Aorta (tissue), 5 donors: Measurements from ENCODE around the gene SEMA4C. TPM values are rescaled to one million over a fixed set of nuclear protein-coding genes. Genes with fewer than 3 reads are reported as not detected.
A peak's percentile ranks its signal among the peaks of the same experiment; 100 is the strongest.

Experiments
- ATAC-seq: fragments of 200-7000 bp; cut with Tn5 transposase; one replicate; pipeline ENCODE4 v1.9.1; 2022; ENCODE audit warnings: moderate library complexity; ENCODE audit not compliant: low FRiP score
- DNase-seq, 2 donors: peaks; one replicate each; pipeline ENCODE4 v3.0.0-alpha.2; 2020
- H3K27ac ChIP-seq, 2 donors: one replicate each; pipeline ENCODE4 v1.5.1; 2013; ENCODE audit warnings: low read length in 2 of 2, mild to moderate bottlenecking in 2 of 2, moderate library complexity in 2 of 2, control low read depth in 1 of 2, inconsistent platforms in 1 of 2, low read depth in 1 of 2
- H3K27me3 ChIP-seq, 2 donors: one replicate each; pipeline ENCODE4 v1.6.1; 2013; ENCODE audit warnings: control low read depth in 1 of 2, low read length in 1 of 2, mild to moderate bottlenecking in 1 of 2, moderate library complexity in 1 of 2; ENCODE audit not compliant: insufficient read depth in 2 of 2, control insufficient read depth in 1 of 2
- H3K36me3 ChIP-seq, 2 donors: one replicate each; pipeline ENCODE4 v1.6.1; 2013; ENCODE audit warnings: control low read depth in 1 of 2, low read length in 1 of 2, mild to moderate bottlenecking in 1 of 2; ENCODE audit not compliant: insufficient read depth in 2 of 2, control insufficient read depth in 1 of 2
- H3K4me1 ChIP-seq, 2 donors: one replicate each; pipeline ENCODE4 v1.6.1; 2013; ENCODE audit warnings: low read length in 2 of 2, control low read depth in 1 of 2, mild to moderate bottlenecking in 1 of 2, moderate library complexity in 1 of 2; ENCODE audit not compliant: insufficient read depth in 2 of 2, control insufficient read depth in 1 of 2
- H3K4me3 ChIP-seq, 2 donors: one replicate each; pipeline ENCODE4 v1.5.1; 2013; ENCODE audit warnings: low read length in 2 of 2, control low read depth in 1 of 2, mild to moderate bottlenecking in 1 of 2
- H3K9me3 ChIP-seq: one replicate; pipeline ENCODE4 v1.6.1; 2013; ENCODE audit warnings: mild to moderate bottlenecking, low read length; ENCODE audit not compliant: control insufficient read depth
- WGBS, 2 donors: extraction: QIAGEN DNeasy Blood & Tissue Kit; methylation state at CpG; one replicate each; pipeline ENCODE4 v1.1.7; 2013; 5-methylcytosine and 5-hydroxymethylcytosine counted together
- intact Hi-C, 2 donors: fragments of 100-400 bp; cut with DNase I; formaldehyde crosslinking; loops; one replicate each; pipeline versions ENCODE4 v1.14.2 to v1.15.0; 2022
- polyA plus RNA-seq, 2 donors: library from polyadenylated mRNA; stranded (reverse); fragments of 200-250 nt; gene quantifications; one replicate each; pipeline ENCODE4 v1.2.3, GENCODE V29; 2013
- total RNA-seq, 2 donors: library from RNA; stranded (reverse); fragmentation: NEBNext Ultra II Directional; extraction: Animal tissue kit (Norgen Biotek cat#: 25700); gene quantifications; one replicate each; pipeline ENCODE4 v1.2.1, GENCODE V29; 2021
- donor health status: healthy with polysubstance abuse.
- donor health status: Bipolar disorder and iron deficiency.
- donor health status: DM: no; HTN: no; CAD: no.
- donor health status: DM: no; HTN: no; CAD: no.
- donor health status: DM: yes; HTN: yes; CAD: no.

Gene SEMA4C
- total and polyA plus RNA-seq, 4 donors = 6.1 to 55.6 (median 44.2) TPM

- Histone ChIP-seq H3K27me3 (no peaks in the 10 kb centered on the region), H3K9me3 (no peaks in the 10 kb centered on the region), H3K4me3 (no peak overlapping the region), H3K4me1 (peaks cover 0 to 3% of the 10 kb centered on the region in 2 donors), H3K36me3 (no peaks in the 10 kb centered on the region), H3K27ac (no peak overlapping the region)
- DNase-seq = no peak
- 51 to 59% methylated on average over 4 of the region's 4 CpGs for WGBS, 2 donors
- ATAC-seq = no peak
- intact Hi-C loops = no loop called here
Measured at GRCh38 chr2:96899413-96899741, 29.5 kb upstream of the SEMA4C start.

DNA sequence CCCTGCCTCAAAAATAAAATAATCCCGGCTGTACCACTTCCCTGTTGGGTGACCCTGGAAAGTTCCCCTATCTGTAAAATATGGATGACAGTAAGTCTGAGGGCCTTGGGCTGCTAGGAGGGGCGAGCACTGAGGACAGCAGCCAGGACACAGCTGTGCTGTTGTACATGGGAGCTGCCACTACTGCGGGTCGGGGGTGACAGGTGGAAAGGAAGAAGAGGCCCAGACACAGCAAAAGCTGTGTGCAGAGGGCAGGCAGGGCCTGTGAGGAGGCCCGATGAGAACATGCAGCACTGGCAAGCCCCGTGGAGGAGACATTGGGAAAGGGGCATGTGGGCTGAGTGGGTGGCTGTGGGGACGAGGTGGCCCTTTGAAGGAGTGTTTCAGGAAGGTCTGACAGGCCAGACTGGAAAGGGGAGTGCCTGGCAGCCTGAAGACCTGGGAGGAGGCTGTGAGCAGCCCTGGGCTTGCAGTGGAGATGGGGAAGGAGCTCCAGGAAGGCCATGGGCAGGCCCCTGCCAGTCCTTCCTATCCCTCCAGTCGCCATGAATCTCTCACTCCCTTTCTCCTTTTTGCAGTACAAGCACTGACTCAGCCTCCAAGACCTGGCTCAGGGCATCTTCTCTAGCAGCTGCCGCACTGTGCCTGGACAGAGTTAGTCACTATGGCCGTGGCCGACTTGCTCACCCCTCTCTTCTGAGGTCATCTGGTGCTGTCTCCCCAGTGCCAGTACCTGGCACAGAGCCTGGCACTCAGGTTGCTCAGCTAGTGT, 28.9 kb upstream of the SEMA4C start:
- ATAC-seq = no peak
- intact Hi-C loops = no loop called here
- Histone ChIP-seq H3K4me3 (no peak overlapping the region), H3K36me3 (no peaks in the 10 kb centered on the region), H3K27me3 (no peaks in the 10 kb centered on the region), H3K27ac (no peak overlapping the region), H3K9me3 (no peaks in the 10 kb centered on the region), H3K4me1 (peaks cover 0 to under 1% of the 10 kb centered on the region in 2 donors)
- 60 to 61% methylated on average over 11 of the region's 11 CpGs for WGBS, 2 donors
- DNase-seq = peak in 1 of 2 donors; percentile 73

- 95 to 97% methylated on average over 8 of the region's 8 CpGs for WGBS, 2 donors
- no peak for ATAC-seq
- intact Hi-C loops = no loop called here
Measured at GRCh38 chr2:96898135-96898505, 28.2 kb upstream of the SEMA4C start.

GRCh38 chr2:96897491-96898134, 27.7 kb upstream of the SEMA4C start:
- Histone ChIP-seq H3K27ac (no peak overlapping the region), H3K9me3 (no peaks in the 10 kb centered on the region), H3K36me3 (no peaks in the 10 kb centered on the region), H3K27me3 (no peaks in the 10 kb centered on the region), H3K4me1 (no peaks in the 10 kb centered on the region), H3K4me3 (no peak overlapping the region)
- ATAC-seq (no peak), DNase-seq (no peak)
- intact Hi-C loops = no loop called here
- 80 to 83% methylated on average over 11 of the region's 11 CpGs for WGBS, 2 donors

More at GRCh38 chr2:96898135-96898505, 28.2 kb upstream of the SEMA4C start:
- Histone ChIP-seq H3K4me1 (no peaks in the 10 kb centered on the region), H3K4me3 (no peak overlapping the region), H3K9me3 (no peaks in the 10 kb centered on the region), H3K27ac (no peak overlapping the region), H3K36me3 (no peaks in the 10 kb centered on the region), H3K27me3 (no peaks in the 10 kb centered on the region)
- no peak for DNase-seq

DNA sequence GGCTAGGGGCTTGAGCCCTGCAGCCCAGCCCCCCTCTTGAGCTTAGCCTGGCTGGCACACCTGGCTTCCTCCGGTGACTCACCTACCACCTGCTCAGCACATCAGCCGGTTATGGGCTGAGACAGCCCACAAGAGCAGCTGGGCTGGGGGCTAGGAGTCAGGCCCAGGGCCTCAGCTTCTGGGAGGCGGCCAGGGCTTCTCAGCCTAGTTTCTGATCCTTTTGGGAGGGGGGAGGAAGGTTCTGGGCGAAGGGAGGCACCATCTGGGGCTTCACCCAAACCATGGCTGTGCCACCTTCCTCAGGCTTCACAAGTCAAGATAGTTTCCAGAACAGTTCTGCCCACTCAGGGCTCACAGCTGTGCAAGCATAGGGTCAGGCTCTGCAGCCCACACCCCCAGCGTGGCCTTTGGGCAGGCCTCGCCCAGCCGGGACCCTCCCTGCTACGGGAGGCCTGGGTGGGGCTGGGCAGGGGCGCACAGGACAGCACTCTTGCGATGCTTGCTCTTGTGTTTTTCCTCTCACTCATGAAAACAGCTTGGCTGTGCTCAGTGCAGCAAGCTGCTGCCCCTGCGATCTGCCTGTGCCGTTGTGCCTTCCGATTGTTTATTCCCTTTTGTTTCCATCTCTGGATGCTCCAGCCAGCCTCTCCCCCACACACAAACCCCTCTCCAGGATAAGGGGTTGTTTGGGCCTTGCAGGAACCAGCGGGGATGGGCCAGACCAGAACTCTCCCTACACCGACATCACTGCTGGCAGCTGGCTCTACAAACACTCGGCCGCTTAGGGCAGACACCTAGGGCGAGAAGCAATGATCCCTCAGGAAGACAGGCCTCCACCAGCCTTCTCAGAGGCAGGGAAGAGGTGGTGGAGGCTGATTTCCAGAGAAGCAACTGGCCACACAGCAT, 26.1 kb upstream of the SEMA4C start:
- WGBS, 2 donors = 79 to 81% methylated on average over 17 to 18 of the region's 18 CpGs
- no peaks in the 10 kb centered on the region for H3K9me3 ChIP-seq
- H3K4me3 ChIP-seq = no peak overlapping the region
- no peaks in the 10 kb centered on the region for H3K27me3 ChIP-seq
- ATAC-seq = no peak
- intact Hi-C loops = no loop called here
- no peak for DNase-seq
- no peaks in the 10 kb centered on the region for H3K4me1 ChIP-seq
- no peaks in the 10 kb centered on the region for H3K36me3 ChIP-seq
- H3K27ac ChIP-seq = no peak overlapping the region

- Histone ChIP-seq H3K27ac (no peak overlapping the region), H3K36me3 (no peaks in the 10 kb centered on the region), H3K27me3 (no peaks in the 10 kb centered on the region), H3K4me1 (no peaks in the 10 kb centered on the region), H3K4me3 (no peak overlapping the region), H3K9me3 (no peaks in the 10 kb centered on the region)
- intact Hi-C loops = no loop called here
- ATAC-seq (no peak), DNase-seq (no peak)
- 55 to 61% methylated on average over 10 of the region's 10 CpGs for WGBS, 2 donors
Measured at GRCh38 chr2:96895032-96895745, 25.3 kb upstream of the SEMA4C start.

DNA sequence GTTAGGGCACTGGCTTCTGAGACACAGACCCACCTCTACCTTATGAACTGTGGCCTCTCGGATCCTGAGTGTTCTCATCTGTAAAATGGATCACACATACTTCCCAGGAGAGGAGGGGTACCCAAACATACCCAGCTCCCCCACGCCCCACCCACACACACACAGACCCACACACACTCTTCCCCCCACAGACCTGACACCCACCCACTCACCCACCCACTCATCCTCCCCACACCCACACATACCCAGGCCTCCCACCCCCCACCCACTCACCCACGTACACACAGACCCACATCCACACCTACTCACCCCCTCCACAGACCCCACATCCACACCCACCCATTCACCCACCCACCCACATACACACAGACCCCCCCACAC, 24.3 kb upstream of the SEMA4C start:
- intact Hi-C loops = no loop called here
- 89 to 92% methylated on average over 2 to 3 of the region's 3 CpGs for WGBS, 2 donors
- DNase-seq = no peak
- H3K36me3 ChIP-seq = no peaks in the 10 kb centered on the region
- no peaks in the 10 kb centered on the region for H3K27me3 ChIP-seq
- no peak for ATAC-seq
- H3K27ac ChIP-seq = no peak overlapping the region
- H3K4me1 ChIP-seq = no peaks in the 10 kb centered on the region
- H3K4me3 ChIP-seq = no peak overlapping the region
- H3K9me3 ChIP-seq = no peaks in the 10 kb centered on the region

- H3K4me3 ChIP-seq = no peak overlapping the region
- H3K36me3 ChIP-seq = no peaks in the 10 kb centered on the region
- WGBS, 2 donors = 88 to 91% methylated on average over 16 of the region's 16 CpGs
- H3K27ac ChIP-seq = no peak overlapping the region
- no peaks in the 10 kb centered on the region for H3K27me3 ChIP-seq
- ATAC-seq (no peak), DNase-seq (no peak)
- no peaks in the 10 kb centered on the region for H3K9me3 ChIP-seq
- no peaks in the 10 kb centered on the region for H3K4me1 ChIP-seq
- intact Hi-C loops = no loop called here
Measured at GRCh38 chr2:96893289-96894150, 23.6 kb upstream of the SEMA4C start.
